ENCODE results near the gene RRP1B.

Gene RRP1B

GRCh38 chr21:43737158-43737950 lies 78.0 kb downstream of the RRP1B start:
- ATAC-seq: no peak
- TF ChIP-seq ZFP30 (CRISPR knock-in tag; IDR thresholded peaks at IDR 0.05) (no peak), TSHZ2 (CRISPR knock-in tag; IDR thresholded peaks at IDR 0.05) (no peak), ZFP3 (CRISPR knock-in tag; IDR thresholded peaks at IDR 0.05) (no peak), ISL1 (CRISPR knock-in tag; IDR thresholded peaks at IDR 0.05) (no peak), ZNF70 (CRISPR knock-in tag; IDR thresholded peaks at IDR 0.05) (no peak), OSR1 (CRISPR knock-in tag; IDR thresholded peaks at IDR 0.05) (no peak), ZC3H10 (CRISPR knock-in tag; IDR thresholded peaks at IDR 0.05) (no peak), RARB (CRISPR knock-in tag; IDR thresholded peaks at IDR 0.05) (no peak), POU6F1 (CRISPR knock-in tag; IDR thresholded peaks at IDR 0.05; ENCODE audit: borderline replicate concordance, low read depth) (no peak), CSDC2 (CRISPR knock-in tag; IDR thresholded peaks at IDR 0.05) (no peak), BACH2 (CRISPR knock-in tag; IDR thresholded peaks at IDR 0.05; ENCODE audit: borderline replicate concordance) (no peak), PATZ1 (CRISPR knock-in tag; IDR thresholded peaks at IDR 0.05; ENCODE audit: borderline replicate concordance) (no peak), ARNTL (CRISPR knock-in tag; IDR thresholded peaks at IDR 0.05; ENCODE audit: borderline replicate concordance, low read depth) (no peak)

- no peak for TF ChIP-seq SNAI2 (CRISPR knock-in tag; IDR thresholded peaks at IDR 0.05)
- no peak for TF ChIP-seq TSHZ2 (CRISPR knock-in tag; IDR thresholded peaks at IDR 0.05)
- no peak for TF ChIP-seq TOX (CRISPR knock-in tag; IDR thresholded peaks at IDR 0.05; ENCODE audit: borderline replicate concordance)
- TF ChIP-seq ISL1 (CRISPR knock-in tag; IDR thresholded peaks at IDR 0.05): no peak
- no peak for TF ChIP-seq RARB (CRISPR knock-in tag; IDR thresholded peaks at IDR 0.05)
- TF ChIP-seq ZNF8 (CRISPR knock-in tag; IDR thresholded peaks at IDR 0.05): no peak
- no peak for TF ChIP-seq PATZ1 (CRISPR knock-in tag; IDR thresholded peaks at IDR 0.05; ENCODE audit: borderline replicate concordance)
- TF ChIP-seq ZFP3 (CRISPR knock-in tag; IDR thresholded peaks at IDR 0.05): no peak
- peak; percentile 43 for ATAC-seq
Observed at GRCh38 chr21:43739621-43740435, 80.5 kb downstream of the RRP1B start.

Data from SK-N-SH treated with all-trans-retinoic acid at 6 μM for 48 hours (cell line).